ENCODE measurements around the gene ATXN7L2.

The ATXN7L2 gene

GRCh38 chr1:109482791-109483671 lies 674 bp upstream of the ATXN7L2 start:
- H3K4me3 ChIP-seq (ENCODE audit: control insufficient read depth, low read depth, low read length): peak overlapping the region; percentile 65
- TF ChIP-seq CTCF (IDR thresholded peaks at IDR 0.05; ENCODE audit: control insufficient read depth, insufficient read depth, low read depth, low read length, missing control alignments): no peak
- DNase-seq (ENCODE audit: low read depth): no peak

- no peak for DNase-seq (ENCODE audit: low read depth)
- peak overlapping the region; percentile 85 for H3K4me3 ChIP-seq (ENCODE audit: control insufficient read depth, low read depth, low read length)
- TF ChIP-seq CTCF (IDR thresholded peaks at IDR 0.05; ENCODE audit: control insufficient read depth, insufficient read depth, low read depth, low read length, missing control alignments): no peak
Measured at GRCh38 chr1:109484519-109484975, 842 bp downstream of the ATXN7L2 start.

GRCh38 chr1:109485001-109485400 lies 1.3 kb downstream of the ATXN7L2 start:
- no peak for TF ChIP-seq CTCF (IDR thresholded peaks at IDR 0.05; ENCODE audit: control insufficient read depth, insufficient read depth, low read depth, low read length, missing control alignments)
- no peak for DNase-seq (ENCODE audit: low read depth)
- peak overlapping the region; percentile 85; the same call in 1 of the 2 replicates for H3K4me3 ChIP-seq (ENCODE audit: control insufficient read depth, low read depth, low read length)

GRCh38 chr1:109487261-109487660 lies 3.6 kb downstream of the ATXN7L2 start:
- DNase-seq (ENCODE audit: low read depth): no peak
- H3K4me3 ChIP-seq (ENCODE audit: control insufficient read depth, low read depth, low read length): no peak overlapping the region
- TF ChIP-seq CTCF (IDR thresholded peaks at IDR 0.05; ENCODE audit: control insufficient read depth, insufficient read depth, low read depth, low read length, missing control alignments): no peak

GRCh38 chr1:109488201-109488600 lies 4.5 kb downstream of the ATXN7L2 start:
- no peak for TF ChIP-seq CTCF (IDR thresholded peaks at IDR 0.05; ENCODE audit: control insufficient read depth, insufficient read depth, low read depth, low read length, missing control alignments)
- no peak overlapping the region for H3K4me3 ChIP-seq (ENCODE audit: control insufficient read depth, low read depth, low read length)
- no peak for DNase-seq (ENCODE audit: low read depth)

GRCh38 chr1:109488696-109489095 lies 5.0 kb downstream of the ATXN7L2 start:
- no peak for DNase-seq (ENCODE audit: low read depth)
- TF ChIP-seq CTCF (IDR thresholded peaks at IDR 0.05; ENCODE audit: control insufficient read depth, insufficient read depth, low read depth, low read length, missing control alignments): no peak
- H3K4me3 ChIP-seq (ENCODE audit: control insufficient read depth, low read depth, low read length): no peak overlapping the region
